ENCODE data around the gene MX1. TPM values are rescaled to one million over a fixed set of nuclear protein-coding genes. Genes with fewer than 3 reads are reported as not detected.

MX1 gene
- total and polyA plus RNA-seq, 2 of the 13 experiments (the other 11 are each of a cell fraction or from before 2014, with no cell fraction given) = 2.6 to 5.8 TPM

GRCh38 chr21:41402796-41403195 is 23.2 kb upstream of the MX1 start (continued):
- TF ChIP-seq ZBTB40 (IDR thresholded peaks at IDR 0.05) (no peak), ZBTB40 (CRISPR knock-in tag; IDR thresholded peaks at IDR 0.05) (no peak), ZNF446 (CRISPR knock-in tag; IDR thresholded peaks at IDR 0.05) (no peak), ZNF121 (CRISPR knock-in tag; IDR thresholded peaks at IDR 0.05) (no peak), HOXA7 (CRISPR knock-in tag; IDR thresholded peaks at IDR 0.05) (no peak), ZNF549 (CRISPR knock-in tag; IDR thresholded peaks at IDR 0.05) (no peak), SNAI1 (CRISPR knock-in tag; IDR thresholded peaks at IDR 0.05; ENCODE audit: borderline replicate concordance) (no peak), ZFP36 (IDR thresholded peaks at IDR 0.05; ENCODE audit: borderline replicate concordance, low read depth, low read length, partially characterized antibody) (no peak), ZNF383 (CRISPR knock-in tag; IDR thresholded peaks at IDR 0.05; ENCODE audit: borderline replicate concordance) (no peak), ZNF747 (CRISPR knock-in tag; IDR thresholded peaks at IDR 0.05; ENCODE audit: borderline replicate concordance) (no peak), ARID5B (CRISPR knock-in tag; IDR thresholded peaks at IDR 0.05) (no peak), LCORL (IDR thresholded peaks at IDR 0.05) (no peak), LCORL (CRISPR knock-in tag; IDR thresholded peaks at IDR 0.05) (no peak), ZNF816 (CRISPR knock-in tag; IDR thresholded peaks at IDR 0.05; ENCODE audit: borderline replicate concordance) (no peak), AKAP8 (CRISPR knock-in tag; IDR thresholded peaks at IDR 0.05) (no peak)

All from HepG2 (cell line).